Activated CD4-positive, alpha-beta memory T cell treated with anti-CD3 and anti-CD28 coated beads, Interleukin-2, amount 10 ng/mL, durations not matched to agents 7 days and 5 days (primary cell): ENCODE data around the gene SHTN1. TPM values are rescaled to one million over a fixed set of nuclear protein-coding genes. Genes with fewer than 3 reads are reported as not detected.

Source experiments
- CTCF ChIA-PET: fragments of 350-600 bp; sonication (Branson Sonifier 250); formaldehyde crosslinking; loops from one replicate; lab custom pipeline; 2021; ENCODE audit warnings: antibody characterized with exemption, inconsistent platforms; lab: Charles Lee
- POLR2A ChIA-PET: fragments of 350-600 bp; sonication (Branson Sonifier 250); formaldehyde crosslinking; loops from one replicate; lab custom pipeline; 2021; ENCODE audit warnings: antibody characterized with exemption; lab: Charles Lee
- DNase-seq: peaks from one replicate; pipeline ENCODE4 v3.0.0-alpha.2; 2020
- H3K27ac Mint-ChIP-seq: one replicate; pipeline ENCODE4 v1.8.0; 2021; ENCODE audit warnings: mild to moderate bottlenecking, mixed read lengths
- H3K27me3 Mint-ChIP-seq: one replicate; pipeline ENCODE4 v1.8.0; 2021; ENCODE audit warnings: mixed read lengths
- H3K36me3 Mint-ChIP-seq: one replicate; pipeline ENCODE4 v1.8.0; 2021; ENCODE audit warnings: low read depth, mixed read lengths
- H3K4me1 Mint-ChIP-seq: one replicate; pipeline ENCODE4 v1.8.0; 2021; ENCODE audit warnings: mixed read lengths
- H3K4me3 Mint-ChIP-seq: one replicate; pipeline ENCODE4 v1.8.0; 2021; ENCODE audit warnings: mild to moderate bottlenecking, mixed read lengths
- H3K9me3 Mint-ChIP-seq: one replicate; pipeline ENCODE4 v1.8.0; 2021; ENCODE audit warnings: mixed read lengths
- total RNA-seq, 2 experiments: library from RNA; stranded (reverse); gene quantifications; one replicate each; pipeline ENCODE4 v1.2.3, GENCODE V29; 2021

SHTN1 gene, protein sequence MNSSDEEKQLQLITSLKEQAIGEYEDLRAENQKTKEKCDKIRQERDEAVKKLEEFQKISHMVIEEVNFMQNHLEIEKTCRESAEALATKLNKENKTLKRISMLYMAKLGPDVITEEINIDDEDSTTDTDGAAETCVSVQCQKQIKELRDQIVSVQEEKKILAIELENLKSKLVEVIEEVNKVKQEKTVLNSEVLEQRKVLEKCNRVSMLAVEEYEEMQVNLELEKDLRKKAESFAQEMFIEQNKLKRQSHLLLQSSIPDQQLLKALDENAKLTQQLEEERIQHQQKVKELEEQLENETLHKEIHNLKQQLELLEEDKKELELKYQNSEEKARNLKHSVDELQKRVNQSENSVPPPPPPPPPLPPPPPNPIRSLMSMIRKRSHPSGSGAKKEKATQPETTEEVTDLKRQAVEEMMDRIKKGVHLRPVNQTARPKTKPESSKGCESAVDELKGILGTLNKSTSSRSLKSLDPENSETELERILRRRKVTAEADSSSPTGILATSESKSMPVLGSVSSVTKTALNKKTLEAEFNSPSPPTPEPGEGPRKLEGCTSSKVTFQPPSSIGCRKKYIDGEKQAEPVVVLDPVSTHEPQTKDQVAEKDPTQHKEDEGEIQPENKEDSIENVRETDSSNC
- under 1 TPM; 0.05 to 0.28 TPM for total RNA-seq

DNA sequence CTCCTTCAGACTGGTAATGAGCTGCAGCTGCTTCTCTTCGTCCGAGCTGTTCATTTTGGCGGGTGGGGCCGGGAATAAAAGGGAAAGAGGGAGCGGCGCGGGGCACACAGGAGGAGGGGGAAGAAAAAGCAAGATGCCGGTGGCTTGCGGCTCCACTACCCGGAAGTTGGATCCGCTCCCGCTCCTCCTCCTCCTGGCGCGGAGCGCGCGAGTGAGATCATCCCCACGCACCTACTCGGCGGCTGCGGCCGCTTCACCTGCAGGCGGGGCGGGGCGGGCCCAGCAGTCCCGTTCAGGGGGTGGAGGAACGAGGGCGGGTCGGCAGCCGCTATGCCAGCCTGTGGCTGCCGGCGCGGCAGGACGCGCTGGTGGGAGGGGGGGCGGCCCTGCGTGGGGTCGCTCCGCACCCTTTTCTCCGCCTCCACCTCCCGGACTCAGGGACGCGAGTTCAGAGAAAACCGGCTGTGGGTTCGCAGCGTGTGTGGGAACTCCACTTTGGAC, at the start of gene SHTN1:
TSS of gene SHTN1 (minus strand) at position 162 of the 501 bp plus-strand sequence. CDS start at position 54, 108 bp downstream.
- DNase-seq: peak; percentile 32
- peaks cover 22% of the 10 kb centered on the region for H3K27me3 Mint-ChIP-seq
- H3K27ac Mint-ChIP-seq: no peak within 1 kb of the TSS
- H3K9me3 Mint-ChIP-seq: no peaks in the 10 kb centered on the region
- peak within 1 kb of the TSS; percentile 61 for H3K4me3 Mint-ChIP-seq
- H3K4me1 Mint-ChIP-seq: peaks cover 10% of the 10 kb centered on the region
- H3K36me3 Mint-ChIP-seq: no peaks in the 10 kb centered on the region
- ChIA-PET CTCF (interaction anchor here (0.8 to 1.3 kb wide), 2 partner anchors 170 to 210 kb away, joined by 3 to 7 read pairs; no protein-coding TSS in a partner anchor), POLR2A (no interaction called here)

DNA sequence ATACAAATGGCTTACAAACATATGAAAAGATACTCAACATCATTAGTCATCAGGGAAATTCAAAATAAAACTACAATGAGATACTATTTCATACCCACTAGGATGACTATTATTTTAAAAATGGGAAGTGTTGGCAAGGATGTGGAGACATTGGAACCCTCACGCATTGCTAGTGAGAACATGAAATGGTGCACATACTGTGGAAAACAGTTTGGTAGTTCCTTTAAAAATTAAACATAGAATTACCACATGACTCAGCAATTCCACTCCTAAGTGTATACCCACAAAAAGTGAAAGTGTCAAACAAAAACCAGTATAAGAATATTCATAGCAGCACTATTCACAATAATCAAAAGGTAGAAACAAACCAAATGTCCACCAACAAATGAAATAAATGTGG, 48.5 kb upstream of the SHTN1 start:
- no peaks in the 10 kb centered on the region for H3K27me3 Mint-ChIP-seq
- no peak overlapping the region for H3K27ac Mint-ChIP-seq
- no peak overlapping the region for H3K4me3 Mint-ChIP-seq
- no peaks in the 10 kb centered on the region for H3K4me1 Mint-ChIP-seq
- H3K36me3 Mint-ChIP-seq: no peaks in the 10 kb centered on the region
- no peaks in the 10 kb centered on the region for H3K9me3 Mint-ChIP-seq
- ChIA-PET POLR2A (no interaction called here), CTCF (no interaction called here)
- no peak for DNase-seq

DNA sequence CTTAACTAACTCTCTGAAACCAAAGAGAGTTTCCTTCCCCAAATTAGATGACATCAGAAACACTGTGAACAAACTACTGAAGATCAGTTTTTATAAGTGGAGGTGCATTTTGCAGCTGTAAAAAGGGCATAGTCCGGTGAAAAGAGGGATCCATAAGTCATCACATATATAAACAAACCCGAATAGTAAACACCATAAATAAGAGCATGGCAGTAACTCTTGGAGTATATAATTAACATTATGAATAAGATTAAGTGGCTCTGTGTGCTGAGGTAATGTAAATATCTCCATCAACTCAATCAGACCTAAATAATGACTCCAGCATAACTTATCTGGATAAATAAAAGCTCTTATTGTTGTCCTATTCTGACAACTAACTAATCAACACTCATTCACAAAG, 43.0 kb upstream of the SHTN1 start:
- POLR2A ChIA-PET: no interaction called here
- H3K27ac Mint-ChIP-seq: no peak overlapping the region
- H3K9me3 Mint-ChIP-seq: peaks cover 2% of the 10 kb centered on the region
- no peak overlapping the region for H3K4me3 Mint-ChIP-seq
- H3K36me3 Mint-ChIP-seq: no peaks in the 10 kb centered on the region
- no peaks in the 10 kb centered on the region for H3K4me1 Mint-ChIP-seq
- CTCF ChIA-PET: no interaction called here
- no peak for DNase-seq
- no peaks in the 10 kb centered on the region for H3K27me3 Mint-ChIP-seq

DNA sequence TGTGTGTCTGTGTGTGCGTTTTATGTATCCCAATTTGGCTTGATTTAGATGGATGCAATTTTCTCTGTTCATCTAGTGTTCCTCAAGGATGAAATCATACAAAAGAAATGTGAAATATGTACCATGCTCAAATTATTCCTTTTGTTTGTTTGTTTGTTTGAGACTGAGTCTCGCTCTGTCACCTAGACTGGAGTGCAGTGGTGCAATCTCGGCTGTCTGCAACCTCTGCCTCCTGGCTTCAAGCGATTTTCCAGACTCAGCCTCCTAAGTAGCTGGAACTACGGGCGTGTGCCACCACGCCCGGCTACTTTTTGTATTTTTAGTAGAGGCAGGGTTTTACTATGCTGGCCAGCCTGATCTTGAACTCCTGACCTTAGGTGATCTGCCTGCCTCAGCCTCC, 11.3 kb upstream of the SHTN1 start:
- ChIA-PET CTCF (no interaction called here), POLR2A (no interaction called here)
- Mint-ChIP-seq H3K27ac (no peak overlapping the region), H3K27me3 (no peaks in the 10 kb centered on the region), H3K4me3 (no peak overlapping the region), H3K9me3 (no peaks in the 10 kb centered on the region), H3K36me3 (no peaks in the 10 kb centered on the region), H3K4me1 (no peaks in the 10 kb centered on the region)
- DNase-seq: no peak

DNA sequence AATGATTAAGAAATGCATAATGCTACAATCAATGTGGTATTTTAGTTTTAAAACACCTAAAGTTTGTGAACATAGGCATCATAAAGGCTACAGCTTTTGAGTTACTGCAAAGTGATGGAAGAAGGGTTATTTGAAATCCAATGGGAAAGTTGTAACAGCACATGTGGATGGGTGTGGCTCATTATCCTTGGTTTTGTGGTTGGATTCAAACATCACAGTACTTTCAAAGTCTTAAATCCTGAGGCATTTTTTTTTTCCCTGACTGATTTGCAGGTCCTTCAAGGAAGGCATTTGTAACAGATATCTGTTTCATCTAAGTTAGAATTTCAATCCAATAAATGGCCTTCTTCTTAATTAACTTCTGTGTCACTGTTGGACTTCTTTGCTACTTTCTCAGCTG, 9.8 kb upstream of the SHTN1 start:
- no peaks in the 10 kb centered on the region for H3K27me3 Mint-ChIP-seq
- CTCF ChIA-PET: no interaction called here

DNA sequence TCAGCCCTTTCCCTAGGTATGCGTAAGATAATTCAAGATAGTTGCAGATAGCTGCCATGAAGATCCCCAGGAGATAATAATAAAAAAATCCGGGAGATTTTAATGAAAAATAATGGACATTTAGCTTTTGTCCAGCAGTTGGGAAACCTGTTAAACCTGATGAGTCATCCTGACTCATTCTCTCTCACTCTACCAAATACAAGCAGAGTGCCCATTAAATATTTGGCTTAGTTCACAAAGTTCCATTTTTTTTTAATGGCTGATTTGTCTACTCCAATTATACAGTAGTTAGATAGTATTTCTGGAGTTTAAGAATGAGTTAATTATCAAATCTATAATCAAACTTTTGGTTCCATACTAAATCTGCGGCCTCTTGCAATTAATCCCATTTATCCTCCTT, 2.1 kb upstream of the SHTN1 start:
- Mint-ChIP-seq H3K27ac (no peak overlapping the region), H3K9me3 (no peaks in the 10 kb centered on the region), H3K27me3 (peaks cover 22% of the 10 kb centered on the region), H3K4me3 (no peak overlapping the region), H3K36me3 (no peaks in the 10 kb centered on the region), H3K4me1 (peaks cover 10% of the 10 kb centered on the region)
- ChIA-PET CTCF (interaction anchor here (0.6 kb wide), 1 partner anchor 16 kb away, joined by 3 read pairs; no protein-coding TSS in a partner anchor), POLR2A (no interaction called here)
- DNase-seq: no peak

More for the DNA sequence above, 9.8 kb upstream of the SHTN1 start:
- no peak overlapping the region for H3K4me3 Mint-ChIP-seq
- no peaks in the 10 kb centered on the region for H3K9me3 Mint-ChIP-seq
- no peak for DNase-seq
- H3K36me3 Mint-ChIP-seq: no peaks in the 10 kb centered on the region
- no peak overlapping the region for H3K27ac Mint-ChIP-seq
- POLR2A ChIA-PET: no interaction called here
- H3K4me1 Mint-ChIP-seq: no peaks in the 10 kb centered on the region

DNA sequence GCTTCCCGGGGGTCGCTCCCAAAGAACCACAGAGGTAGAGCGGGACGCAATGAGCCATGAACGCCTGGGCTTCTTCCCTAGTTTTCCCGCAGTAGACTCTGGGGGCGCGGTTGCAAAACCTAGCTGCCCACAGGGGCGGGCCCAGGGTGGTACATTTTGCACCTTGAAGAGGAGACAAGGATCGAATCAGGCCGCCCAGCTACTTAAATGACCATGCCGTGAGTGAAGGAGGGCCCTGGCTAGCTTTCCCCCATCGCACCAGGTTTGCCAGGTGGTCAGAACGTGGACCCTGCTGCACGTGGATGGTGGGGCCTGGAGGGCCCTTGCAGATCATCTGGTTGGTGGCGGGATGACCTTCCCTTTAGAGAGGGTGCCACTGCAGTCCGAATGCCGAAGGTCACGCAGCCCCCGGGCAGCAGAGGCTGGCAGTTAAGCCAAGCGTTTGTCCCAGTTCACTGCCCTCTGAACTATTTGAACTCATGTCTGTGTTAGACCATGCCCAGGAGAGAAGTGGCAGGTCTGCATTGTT, 604 bp upstream of the SHTN1 start:
- Mint-ChIP-seq H3K9me3 (no peaks in the 10 kb centered on the region), H3K27ac (no peak overlapping the region), H3K27me3 (peaks cover 22% of the 10 kb centered on the region), H3K36me3 (no peaks in the 10 kb centered on the region), H3K4me1 (peaks cover 10% of the 10 kb centered on the region), H3K4me3 (no peak overlapping the region)
- ChIA-PET POLR2A (no interaction called here), CTCF (interaction anchor here (0.8 to 1.3 kb wide), 2 partner anchors 169 to 210 kb away, joined by 3 to 7 read pairs; no protein-coding TSS in a partner anchor)
- DNase-seq: no peak

DNA sequence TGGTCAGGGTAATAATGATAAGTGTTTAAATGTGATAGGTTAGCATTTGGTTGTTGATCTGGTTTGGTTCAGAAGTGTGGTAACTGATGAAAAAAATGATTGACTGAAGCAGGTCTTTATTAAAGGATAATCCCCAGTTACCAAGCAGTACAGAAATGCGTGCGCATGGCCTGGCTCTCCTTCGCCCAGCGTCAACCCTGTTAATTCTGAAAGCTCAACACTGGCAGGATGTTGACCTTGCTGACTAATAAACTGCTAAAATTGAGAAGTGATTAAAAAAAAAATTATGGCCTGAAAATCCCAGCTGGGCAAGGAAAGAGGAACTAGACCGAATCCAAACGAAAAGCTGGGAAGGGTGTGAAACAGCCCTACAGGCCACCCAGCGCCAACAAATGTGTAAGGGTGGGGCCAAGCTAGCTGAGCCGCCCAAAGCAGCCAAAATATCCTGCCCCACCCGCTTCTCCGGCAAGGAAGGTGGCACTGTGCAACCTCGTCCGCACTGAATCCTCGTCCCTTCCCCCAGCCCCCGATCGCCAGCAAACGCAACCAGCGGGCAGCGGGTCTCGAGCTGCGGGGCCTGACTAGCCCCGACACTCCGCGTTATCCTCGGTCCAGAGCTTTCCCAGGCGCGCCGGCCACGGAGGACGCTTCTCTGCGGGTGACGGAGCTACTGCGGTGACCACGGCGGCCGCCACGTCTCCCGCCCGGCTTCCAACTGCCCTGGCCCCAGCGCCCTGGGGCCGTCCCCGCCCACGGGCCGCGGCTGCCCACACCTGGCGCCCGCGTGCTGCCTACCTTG, 561 bp downstream of the SHTN1 start:
- peaks cover 10% of the 10 kb centered on the region for H3K4me1 Mint-ChIP-seq
- H3K4me3 Mint-ChIP-seq: peak overlapping the region; percentile 61
- H3K27ac Mint-ChIP-seq: no peak overlapping the region
- H3K27me3 Mint-ChIP-seq: peaks cover 22% of the 10 kb centered on the region
- no peaks in the 10 kb centered on the region for H3K36me3 Mint-ChIP-seq
- H3K9me3 Mint-ChIP-seq: no peaks in the 10 kb centered on the region
- DNase-seq: no peak
- POLR2A ChIA-PET: no interaction called here
- CTCF ChIA-PET: interaction anchor here (0.8 to 1.3 kb wide), 2 partner anchors 171 to 209 kb away, joined by 3 to 7 read pairs; no protein-coding TSS in a partner anchor

DNA sequence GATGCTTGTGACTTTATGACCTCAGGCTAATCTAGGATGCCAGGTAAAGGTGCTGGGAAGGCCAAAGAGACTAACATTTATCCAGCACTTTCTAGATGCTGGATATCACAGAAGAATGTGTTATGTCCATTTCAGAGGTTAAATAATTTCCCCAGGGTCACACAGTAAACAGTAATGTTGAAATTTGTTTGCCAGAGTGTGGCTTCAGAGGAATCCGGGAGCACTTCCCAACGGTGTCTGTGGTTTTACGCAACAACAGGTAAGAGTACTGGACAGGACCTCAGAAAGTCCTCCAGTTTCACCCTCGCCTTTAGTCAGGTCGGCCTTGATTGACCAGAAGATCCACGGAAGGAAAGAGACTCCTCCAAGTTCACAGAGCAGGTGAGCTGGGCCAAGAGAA, 1.7 kb downstream of the SHTN1 start:
- H3K9me3 Mint-ChIP-seq: no peaks in the 10 kb centered on the region
- DNase-seq: no peak
- CTCF ChIA-PET: no interaction called here
- no peak overlapping the region for H3K4me3 Mint-ChIP-seq
- H3K27ac Mint-ChIP-seq: no peak overlapping the region
- H3K36me3 Mint-ChIP-seq: no peaks in the 10 kb centered on the region
- peaks cover 21% of the 10 kb centered on the region for H3K27me3 Mint-ChIP-seq
- POLR2A ChIA-PET: no interaction called here
- peaks cover 10% of the 10 kb centered on the region for H3K4me1 Mint-ChIP-seq

DNA sequence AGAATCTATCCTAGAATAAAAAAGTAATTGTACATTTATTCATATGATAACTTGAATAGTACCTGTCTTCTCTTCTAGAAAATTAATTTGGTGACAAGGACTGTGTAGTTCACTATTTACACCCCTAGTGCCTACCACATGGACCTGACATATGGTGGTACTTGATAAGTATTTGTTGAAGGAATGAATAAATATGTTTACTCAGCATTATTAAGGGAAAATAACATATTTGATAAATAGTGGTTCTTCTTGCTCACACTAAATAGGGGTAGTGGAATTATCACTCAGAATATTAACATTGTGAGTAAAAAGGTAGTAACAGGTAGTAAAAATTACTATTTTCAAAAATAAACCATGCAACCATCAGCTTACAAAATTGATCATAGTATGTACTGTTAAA, 2.8 kb downstream of the SHTN1 start:
- Mint-ChIP-seq H3K4me3 (no peak overlapping the region), H3K9me3 (no peaks in the 10 kb centered on the region), H3K4me1 (peaks cover 10% of the 10 kb centered on the region), H3K27me3 (peaks cover 21% of the 10 kb centered on the region), H3K36me3 (no peaks in the 10 kb centered on the region), H3K27ac (no peak overlapping the region)
- CTCF ChIA-PET: no interaction called here
- POLR2A ChIA-PET: no interaction called here
- DNase-seq: no peak

DNA sequence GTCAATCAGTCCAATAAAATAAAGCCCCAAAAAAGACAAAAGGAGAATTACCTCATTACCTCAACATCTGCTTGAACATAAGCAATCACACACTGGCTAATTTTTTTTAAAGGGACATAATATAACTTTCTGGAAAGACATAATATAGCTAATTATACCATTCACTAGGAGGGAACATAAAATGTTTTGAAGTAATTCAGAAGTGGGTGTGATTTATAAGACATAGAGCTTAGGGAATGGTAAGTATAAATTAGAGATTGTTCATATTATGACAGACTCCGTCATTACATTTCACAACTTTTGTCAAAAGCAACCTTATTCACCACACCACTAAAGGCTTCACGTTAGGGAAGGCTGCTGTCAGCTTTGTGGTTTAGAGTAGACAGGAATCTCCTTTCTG, 3.8 kb downstream of the SHTN1 start:
- Mint-ChIP-seq H3K27me3 (peaks cover 21% of the 10 kb centered on the region), H3K9me3 (no peaks in the 10 kb centered on the region), H3K36me3 (no peaks in the 10 kb centered on the region), H3K27ac (no peak overlapping the region), H3K4me1 (peaks cover 10% of the 10 kb centered on the region), H3K4me3 (no peak overlapping the region)
- ChIA-PET POLR2A (no interaction called here), CTCF (no interaction called here)
- no peak for DNase-seq

DNA sequence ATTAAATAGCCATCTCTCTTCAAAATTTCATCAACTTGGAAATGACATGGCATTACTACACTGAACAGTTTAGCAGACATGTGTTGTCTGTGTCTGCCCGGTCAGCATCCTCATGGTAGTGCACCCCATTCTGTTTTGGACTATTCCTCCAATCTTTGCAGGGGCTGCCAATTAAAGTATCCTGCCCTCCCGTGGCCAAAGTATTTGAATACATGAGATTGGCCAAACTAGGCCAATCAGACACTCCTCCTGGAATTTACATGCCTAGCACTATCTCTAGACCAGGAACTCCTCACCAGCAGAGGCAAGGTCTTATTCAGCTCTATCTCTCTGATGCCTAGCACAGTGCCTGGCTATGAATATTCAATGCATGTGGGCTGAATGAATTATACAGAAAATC, 4.4 kb downstream of the SHTN1 start:
- no peak for DNase-seq
- H3K9me3 Mint-ChIP-seq: no peaks in the 10 kb centered on the region
- no peak overlapping the region for H3K27ac Mint-ChIP-seq
- no peak overlapping the region for H3K4me3 Mint-ChIP-seq
- ChIA-PET POLR2A (no interaction called here), CTCF (no interaction called here)
- peaks cover 17% of the 10 kb centered on the region for H3K27me3 Mint-ChIP-seq
- H3K36me3 Mint-ChIP-seq: no peaks in the 10 kb centered on the region
- H3K4me1 Mint-ChIP-seq: peaks cover 7% of the 10 kb centered on the region

DNA sequence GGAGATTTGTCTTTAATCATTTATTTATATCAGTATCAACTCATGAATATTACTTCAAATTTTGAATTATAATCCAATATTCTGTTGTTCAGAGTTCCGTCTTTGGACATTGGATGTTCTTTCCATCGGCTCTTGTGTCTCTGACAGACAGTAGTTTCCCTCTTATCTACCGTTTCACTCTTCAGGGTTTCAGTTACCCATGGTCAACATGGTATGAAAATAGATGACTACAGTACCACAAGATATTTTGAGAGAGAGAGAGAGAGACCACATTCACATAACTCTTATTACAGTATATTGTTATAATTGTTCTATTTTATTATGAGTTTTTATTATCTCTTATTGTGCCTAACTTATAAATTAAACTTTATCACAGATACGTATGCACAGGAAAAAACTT, 6.8 kb downstream of the SHTN1 start:
- no peaks in the 10 kb centered on the region for H3K9me3 Mint-ChIP-seq
- H3K36me3 Mint-ChIP-seq: no peaks in the 10 kb centered on the region
- H3K27me3 Mint-ChIP-seq: peaks cover 4% of the 10 kb centered on the region
- H3K4me3 Mint-ChIP-seq: no peak overlapping the region
- no peak overlapping the region for H3K27ac Mint-ChIP-seq
- H3K4me1 Mint-ChIP-seq: no peaks in the 10 kb centered on the region
- ChIA-PET POLR2A (no interaction called here), CTCF (no interaction called here)
- DNase-seq: no peak
